G401 (cell line): ENCODE data around the gene SFXN1. TPM values are rescaled to one million over a fixed set of nuclear protein-coding genes. Genes with fewer than 3 reads are reported as not detected.
"Not testable (repeated sequence)": the region's sequence is repeated elsewhere in the genome, so short reads cannot be mapped to it uniquely, and the experiment has no call there.

Experiments
- DNase-seq: peaks from one replicate; pipeline ENCODE4 v3.0.0-alpha.2; 2015; ENCODE audit warnings: low spot score
- in situ Hi-C: cut with HindIII; loops from 2 replicates; pipeline ENCODE4 v1.10.0; 2016; ENCODE audit warnings: low sequenced_read_pairs, mixed read lengths
- total RNA-seq: library from RNA; depleted of rRNA; stranded (reverse); fragments of >200 nt; shearing (Covaris generic); gene quantifications from 2 replicates; pipeline ENCODE4 v1.2.3, GENCODE V29; 2014; rRNA removed

Gene SFXN1, protein sequence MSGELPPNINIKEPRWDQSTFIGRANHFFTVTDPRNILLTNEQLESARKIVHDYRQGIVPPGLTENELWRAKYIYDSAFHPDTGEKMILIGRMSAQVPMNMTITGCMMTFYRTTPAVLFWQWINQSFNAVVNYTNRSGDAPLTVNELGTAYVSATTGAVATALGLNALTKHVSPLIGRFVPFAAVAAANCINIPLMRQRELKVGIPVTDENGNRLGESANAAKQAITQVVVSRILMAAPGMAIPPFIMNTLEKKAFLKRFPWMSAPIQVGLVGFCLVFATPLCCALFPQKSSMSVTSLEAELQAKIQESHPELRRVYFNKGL
- total RNA-seq: 107 and 206 TPM in 2 replicates

DNA sequence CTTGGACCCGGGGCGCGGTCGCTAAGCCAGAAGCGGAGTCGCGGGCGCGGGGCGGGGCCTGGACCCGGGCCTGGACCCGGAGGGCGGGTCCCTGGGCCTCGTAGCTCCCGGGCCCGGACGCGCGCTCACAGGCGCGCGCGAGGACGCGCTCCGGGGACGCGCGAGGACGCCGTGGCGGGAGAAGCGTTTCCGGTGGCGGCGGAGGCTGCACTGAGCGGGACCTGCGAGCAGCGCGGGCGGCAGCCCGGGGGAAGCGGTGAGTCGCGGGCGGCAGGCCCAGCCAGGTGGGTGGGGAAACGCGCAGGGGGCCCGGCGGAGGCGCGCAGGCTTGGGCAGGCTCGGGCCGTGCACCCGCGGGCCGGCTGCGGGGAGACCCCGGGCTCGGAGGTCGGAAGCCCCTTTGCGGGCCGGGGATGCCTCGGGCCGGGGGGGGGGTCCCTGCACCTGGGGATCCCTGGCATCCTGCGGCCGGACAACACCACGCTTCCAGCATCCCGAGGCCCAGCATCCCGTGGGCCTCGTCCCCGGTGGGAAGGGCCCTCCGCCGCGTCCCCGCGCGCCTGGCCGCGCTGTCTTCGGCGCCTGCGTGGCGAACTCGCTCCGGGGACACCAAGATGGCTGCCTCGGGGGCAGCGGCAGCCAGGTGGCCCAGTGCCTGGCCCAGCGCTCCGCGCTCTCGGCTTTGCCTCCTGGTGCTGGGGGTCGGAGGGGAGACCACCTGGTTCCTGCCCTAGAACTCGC, at the start of gene SFXN1:
TSS of gene SFXN1 (plus strand) at position 177 of the 741 bp plus-strand sequence. CDS start 13,544 bp downstream, outside the sequence.
- in situ Hi-C loops: no loop called here
- peak; percentile 84 for DNase-seq

DNA sequence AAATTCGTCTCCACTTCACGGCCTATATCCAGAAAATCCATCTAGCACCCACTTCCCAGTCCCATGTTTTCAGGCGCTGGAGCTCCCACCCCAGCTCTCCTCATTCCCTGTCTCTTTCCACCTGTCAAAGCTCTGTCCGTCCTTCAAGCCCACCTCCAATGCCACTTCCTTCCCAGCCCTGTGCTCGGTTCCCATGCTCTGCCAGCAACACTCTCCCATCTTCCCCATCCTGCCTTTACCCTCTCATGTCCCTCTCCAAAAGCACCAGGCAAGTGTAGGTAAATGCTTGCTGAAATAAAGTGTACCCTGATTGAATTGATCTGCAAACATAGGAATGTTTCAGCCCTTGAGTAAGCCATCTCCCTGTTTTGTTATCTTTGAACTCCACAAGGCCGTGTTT, 43.6 kb upstream of the SFXN1 start:
- no peak for DNase-seq
- in situ Hi-C loops: no loop called here

DNA sequence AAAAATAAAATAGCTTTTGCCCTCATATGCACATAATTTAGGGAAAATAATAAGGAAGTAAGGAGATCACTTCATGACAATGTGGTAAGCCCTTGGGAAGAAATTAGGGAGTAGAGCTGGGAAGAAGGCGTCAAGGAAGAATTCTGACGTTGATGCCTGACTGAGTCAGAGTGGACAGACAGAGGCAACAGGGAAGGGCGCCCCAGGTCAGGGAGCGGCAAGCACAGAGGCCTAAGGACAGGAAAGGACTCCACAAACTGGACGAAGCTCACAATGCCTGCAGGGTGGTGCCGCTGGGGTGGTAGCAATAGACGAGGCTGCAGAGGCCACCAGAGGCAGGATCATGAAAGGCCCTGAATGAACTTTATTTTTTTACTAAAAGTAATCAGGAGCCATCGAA, 42.0 kb upstream of the SFXN1 start:
- no peak for DNase-seq
- in situ Hi-C loops: no loop called here

DNA sequence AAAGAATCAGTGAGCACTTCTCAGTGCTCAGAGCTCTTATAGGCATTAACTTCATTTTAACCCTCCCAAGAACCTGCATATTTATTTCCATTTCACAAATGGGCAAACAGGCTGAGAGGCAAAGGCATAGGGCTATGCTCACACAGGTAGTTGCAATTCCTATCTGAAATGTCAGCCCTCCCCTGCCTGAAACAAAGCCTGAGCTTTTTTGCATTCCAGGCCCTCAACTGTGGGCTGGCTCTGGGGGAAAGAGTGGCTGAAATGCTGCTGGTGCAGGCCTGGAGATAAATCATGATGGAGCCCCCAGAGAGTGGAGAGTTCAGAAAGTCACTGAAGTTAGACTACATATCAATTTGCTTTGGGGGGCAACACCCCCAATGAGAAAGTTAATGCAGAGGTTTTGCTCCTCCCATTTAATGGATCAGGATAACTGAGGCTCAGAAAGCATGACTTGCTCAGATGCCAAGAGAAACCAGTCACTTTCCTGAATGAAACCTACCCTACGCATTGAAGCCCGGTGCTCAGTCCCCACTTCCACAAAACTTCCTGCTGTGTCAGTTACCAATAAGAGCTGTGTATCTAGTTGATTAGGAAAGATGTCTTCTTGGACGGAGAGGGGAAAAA, 40.0 kb upstream of the SFXN1 start:
- DNase-seq: no peak
- in situ Hi-C loops: no loop called here

DNA sequence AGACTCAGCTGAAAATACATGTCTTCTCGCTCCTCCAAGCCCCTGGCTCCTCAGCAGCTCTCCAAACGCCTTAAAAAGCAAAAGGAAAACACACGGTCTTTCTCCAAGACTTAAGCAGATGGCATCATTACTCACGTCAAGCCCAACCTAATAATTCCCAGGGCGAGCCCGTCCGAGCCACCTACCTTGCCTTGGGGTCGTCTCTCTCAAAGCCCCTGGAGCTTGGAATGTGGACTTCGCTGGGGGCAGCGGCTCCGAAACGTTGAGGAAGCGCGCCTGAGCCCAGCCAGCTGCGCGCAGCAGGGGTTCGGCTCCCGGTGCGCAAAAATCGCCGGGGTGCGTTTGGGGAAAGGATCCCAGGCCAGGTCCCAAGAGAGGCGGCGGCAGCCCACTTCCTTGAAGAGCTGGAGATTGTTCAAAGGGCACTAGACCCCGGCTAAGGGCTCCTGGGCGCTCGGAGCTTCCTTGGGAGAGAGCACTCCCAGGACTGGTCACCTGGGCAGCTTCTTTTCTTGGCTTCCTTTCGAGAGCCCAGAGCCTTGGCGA, 34.8 kb upstream of the SFXN1 start:
- DNase-seq: no peak
- in situ Hi-C loops: no loop called here

DNA sequence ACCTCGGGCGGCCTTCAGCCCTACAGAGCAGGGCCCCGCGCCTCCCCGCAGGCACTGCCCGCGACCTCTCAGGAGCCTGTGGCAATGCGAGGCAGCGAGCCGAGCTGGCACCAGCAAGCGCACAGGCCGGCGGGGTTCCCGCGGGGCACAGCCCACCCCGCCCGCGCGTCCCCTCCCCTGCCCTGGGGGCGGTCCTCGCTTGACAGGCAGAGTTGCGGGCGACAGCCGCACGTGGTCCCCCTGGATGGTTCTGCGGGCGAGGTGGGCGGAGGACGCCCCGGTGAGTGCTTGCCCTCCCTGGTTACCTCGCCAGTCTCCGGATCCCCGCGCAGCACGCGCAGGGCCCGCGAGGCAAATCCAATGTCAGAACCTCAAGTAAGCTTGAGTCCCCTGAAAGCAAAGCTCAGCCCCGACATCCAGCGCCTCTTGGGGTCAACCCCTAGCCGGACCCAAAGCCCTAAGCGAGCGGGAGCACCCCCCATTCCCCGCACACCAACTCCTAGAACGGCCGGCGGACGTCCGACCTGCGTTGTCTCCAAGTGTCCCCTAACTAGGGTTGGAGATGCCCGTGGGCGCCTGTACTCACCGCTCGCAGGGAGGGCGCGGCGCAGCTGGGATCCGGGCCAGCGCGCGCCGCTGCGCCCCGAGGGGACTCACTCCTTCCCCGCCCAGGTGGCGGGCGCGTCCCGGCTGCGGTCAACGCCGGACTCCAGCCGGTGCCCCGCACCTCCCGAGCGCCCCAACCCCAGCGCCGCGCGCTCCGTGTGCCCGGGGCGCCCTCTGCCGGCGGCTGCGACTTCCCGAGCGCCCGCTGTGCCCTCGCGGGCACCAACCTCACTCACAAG, 34.1 kb upstream of the SFXN1 start, which contains the start of gene DRD1:
TSS of gene DRD1 (minus strand) at position 123 of the 845 bp plus-strand sequence. CDS start 1,083 bp downstream, outside the sequence.
- in situ Hi-C loops: no loop called here
- no peak for DNase-seq

DNA sequence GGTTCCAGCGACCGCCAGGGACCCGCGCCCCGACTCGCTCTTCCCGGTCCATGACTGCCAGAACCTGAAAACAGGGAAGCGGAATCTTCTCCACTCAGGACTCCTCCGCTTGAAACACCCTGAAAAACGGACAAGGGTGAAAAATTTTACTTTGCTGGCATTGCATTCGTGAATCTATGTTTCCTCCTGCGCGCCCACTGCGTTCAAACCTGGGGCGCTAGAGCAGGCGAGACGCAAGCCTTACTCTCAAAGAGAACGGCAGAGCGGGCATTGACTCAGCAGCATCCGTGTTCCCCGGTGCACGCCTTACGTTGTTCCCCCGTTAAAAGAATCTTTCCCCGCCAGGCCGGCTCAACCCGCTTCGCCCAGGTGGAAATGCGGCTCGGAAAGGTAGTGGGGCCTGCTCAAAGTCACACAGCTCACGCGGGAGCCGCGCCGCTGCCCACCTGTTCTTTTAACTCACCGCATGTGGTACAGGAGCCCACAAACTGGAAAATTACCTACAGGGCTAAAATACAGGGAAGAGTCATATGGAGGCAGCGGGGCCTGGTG, 33.4 kb upstream of the SFXN1 start:
- in situ Hi-C loops: no loop called here
- no peak for DNase-seq

DNA sequence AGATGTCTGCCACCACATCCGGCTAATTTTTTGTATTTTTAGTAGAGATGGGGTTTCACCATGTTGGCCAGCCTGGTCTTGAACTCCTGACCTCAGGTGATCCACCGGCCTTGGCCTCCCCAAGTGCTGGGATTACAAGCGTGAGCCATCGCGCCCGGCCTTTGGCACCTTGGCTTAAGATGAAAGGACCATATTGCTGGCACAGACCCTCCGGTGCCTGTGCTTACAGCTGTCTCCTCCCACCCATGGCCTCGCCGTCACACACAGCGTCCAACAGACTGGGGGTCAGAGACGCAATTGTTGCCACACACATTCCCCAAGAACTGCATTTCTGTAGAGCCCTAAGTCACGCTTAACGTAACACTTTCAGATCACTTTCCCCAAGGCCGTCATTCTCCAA, 32.0 kb upstream of the SFXN1 start:
- DNase-seq, in situ Hi-C loops: not testable (repeated sequence)

DNA sequence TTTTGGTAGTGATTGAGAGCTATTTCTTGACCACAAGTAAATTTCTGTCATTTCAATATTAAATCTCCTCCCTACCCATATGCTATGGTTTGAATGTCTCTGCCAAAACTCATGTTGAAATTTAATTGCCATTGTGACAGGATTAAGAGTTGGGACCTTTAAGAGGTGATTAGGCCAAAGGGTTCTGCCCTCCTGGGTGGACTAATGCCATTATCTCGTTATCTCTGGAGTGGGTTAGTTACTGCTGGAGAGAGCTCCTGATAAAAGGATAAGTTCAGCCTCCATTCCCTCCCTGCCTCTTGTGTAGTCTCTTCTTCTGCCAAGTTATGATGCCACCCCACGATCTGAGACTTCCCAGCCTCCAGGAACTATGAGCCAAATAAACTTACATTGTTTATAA, 30.8 kb upstream of the SFXN1 start:
- no peak for DNase-seq
- in situ Hi-C loops: no loop called here

DNA sequence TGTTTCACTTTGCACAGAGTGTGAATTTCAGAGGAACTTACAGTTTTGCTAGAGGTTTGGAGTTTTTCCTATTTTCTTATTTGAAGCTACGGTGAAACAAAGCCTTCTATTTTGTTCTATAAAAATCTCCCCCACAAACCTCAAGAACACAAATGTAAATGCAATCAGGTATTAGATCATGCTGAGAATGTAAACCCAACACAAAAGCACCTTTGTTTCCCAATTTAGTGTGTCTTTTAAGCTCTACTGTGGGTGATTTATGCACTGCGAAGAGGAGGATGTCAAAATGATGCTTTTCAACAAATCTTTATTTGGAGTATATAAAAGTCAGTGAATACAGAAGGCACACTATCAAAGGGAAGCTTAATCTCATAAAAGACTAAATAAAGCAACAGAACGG, 30.1 kb upstream of the SFXN1 start:
- no peak for DNase-seq
- in situ Hi-C loops: no loop called here

DNA sequence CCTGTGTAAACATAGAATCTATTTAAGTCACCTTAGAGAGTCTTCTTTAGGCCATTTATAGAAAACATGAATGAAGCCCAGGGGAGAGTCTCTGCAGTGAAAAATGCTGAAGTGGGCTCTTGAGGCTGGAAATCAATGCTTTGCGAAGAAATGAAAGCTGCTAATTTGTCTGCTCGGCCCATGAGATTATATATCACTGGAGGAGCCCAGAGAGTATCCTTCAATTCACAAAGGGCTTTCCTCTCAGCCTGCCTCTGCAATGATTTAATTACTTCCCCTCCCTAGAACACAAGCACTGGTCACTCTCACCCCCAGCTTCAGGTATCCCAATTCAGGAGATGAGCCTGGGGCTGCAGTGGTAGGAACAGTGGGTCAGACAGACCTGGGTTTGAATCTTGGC, 26.2 kb upstream of the SFXN1 start:
- in situ Hi-C loops: no loop called here
- no peak for DNase-seq

DNA sequence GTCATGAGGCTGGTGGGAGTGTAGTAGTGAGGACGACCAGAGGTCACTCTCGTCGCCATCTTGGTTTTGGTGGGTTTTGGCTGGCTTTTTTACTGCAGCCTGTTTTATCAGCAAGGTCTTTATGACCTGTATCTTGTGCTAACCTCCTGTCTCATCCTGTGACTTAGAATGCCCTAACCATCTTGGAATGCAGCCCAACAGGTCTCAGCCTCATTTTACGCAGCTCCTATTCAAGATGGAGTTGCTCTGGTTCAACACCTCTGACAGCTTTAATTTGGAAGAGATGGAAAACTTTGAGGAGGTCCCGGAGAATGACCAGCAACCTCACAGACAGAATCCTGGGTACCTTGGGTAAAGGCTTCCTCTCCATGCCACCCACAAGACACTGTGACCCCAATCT, 24.0 kb upstream of the SFXN1 start:
- not testable (repeated sequence) for DNase-seq

DNA sequence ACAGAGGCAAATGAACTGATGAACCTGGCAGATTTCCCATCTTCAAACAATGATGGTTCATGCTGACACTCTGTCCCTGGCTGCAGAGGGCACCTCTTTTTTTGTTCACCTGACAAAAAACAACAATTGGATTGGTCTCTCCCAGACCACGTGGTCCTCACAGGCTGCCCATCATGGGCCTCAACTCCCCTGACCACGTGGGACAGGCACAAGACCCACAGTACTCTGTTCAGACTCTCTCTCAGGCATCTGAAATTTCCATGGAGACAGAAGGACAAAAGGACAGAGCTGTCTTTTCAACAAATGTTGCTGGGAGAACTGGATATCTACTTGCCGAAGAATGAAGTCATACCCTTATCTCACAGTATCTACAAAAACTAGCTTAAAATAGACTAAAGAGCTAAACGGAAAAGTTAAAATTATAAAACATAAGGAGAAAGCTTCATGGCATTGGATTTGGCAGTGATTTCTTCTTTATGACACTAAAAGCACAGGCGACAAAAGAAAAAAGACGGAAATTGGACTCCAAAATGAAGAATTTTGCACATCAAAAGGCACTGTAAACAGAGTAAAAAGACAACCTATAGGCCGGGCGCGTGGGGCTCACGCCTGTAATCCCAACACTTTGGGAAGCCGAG, 22.1 kb upstream of the SFXN1 start:
- no peak for DNase-seq
- in situ Hi-C loops: no loop called here

More for the DNA sequence above, 24.0 kb upstream of the SFXN1 start:
- in situ Hi-C loops: not testable (repeated sequence)

DNA sequence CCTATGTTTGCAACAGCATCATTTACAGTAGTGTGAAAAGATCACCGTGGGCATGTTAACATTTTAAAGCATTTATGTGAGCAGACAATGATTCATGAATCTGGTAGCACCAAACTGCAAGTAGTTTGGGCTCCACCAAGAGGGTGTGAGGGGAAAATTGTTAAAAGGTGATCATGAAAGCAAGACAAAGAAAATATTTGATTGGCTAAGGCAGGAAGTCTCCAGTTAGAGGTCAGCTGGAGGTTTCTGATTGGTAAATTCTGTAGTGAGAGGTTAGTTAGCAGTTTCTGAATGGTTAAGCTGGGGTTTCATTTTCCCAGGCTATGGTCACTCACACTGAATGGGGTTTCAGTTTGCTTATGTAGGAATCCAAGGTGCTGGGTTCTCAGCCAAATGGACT, 20.9 kb upstream of the SFXN1 start:
- no peak for DNase-seq
- in situ Hi-C loops: no loop called here

DNA sequence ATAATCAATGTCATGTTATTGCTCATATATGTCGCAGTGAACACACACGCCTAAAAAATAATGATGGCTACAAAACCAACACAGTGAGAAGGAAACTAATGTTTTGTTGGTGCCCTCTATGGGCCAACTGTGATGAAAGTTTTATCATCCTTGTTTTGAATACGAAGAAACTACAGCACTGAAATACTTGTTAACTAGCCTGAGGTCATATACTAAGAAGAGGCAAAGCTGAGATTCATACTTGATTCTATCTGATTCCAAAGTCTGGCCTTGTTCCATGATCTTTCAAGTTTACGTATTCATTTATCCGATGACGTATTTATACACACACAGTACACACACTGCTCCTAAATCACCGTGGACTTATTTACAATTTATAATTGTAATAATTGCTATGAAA, 18.2 kb upstream of the SFXN1 start:
- DNase-seq: no peak
- in situ Hi-C loops: no loop called here

DNA sequence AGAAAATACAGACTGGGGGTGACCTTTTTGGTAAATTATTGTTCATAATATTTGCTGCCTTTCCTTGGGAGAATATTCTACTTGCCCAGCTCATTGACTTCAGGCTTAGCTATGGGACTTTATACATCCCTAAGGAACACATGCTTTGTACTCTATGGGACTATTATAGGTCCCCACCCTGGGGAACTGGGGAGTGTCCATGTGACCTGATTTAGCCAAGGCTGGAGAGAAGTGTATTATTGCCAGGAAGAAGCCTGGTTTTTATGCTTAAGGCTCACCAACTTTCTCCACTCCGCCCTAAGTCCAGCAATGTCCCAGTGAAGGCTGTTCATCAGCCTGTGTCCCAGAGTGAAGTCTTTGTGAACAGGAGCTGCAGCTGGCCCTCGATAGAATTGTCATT, 17.8 kb upstream of the SFXN1 start:
- DNase-seq: no peak
- in situ Hi-C loops: no loop called here

DNA sequence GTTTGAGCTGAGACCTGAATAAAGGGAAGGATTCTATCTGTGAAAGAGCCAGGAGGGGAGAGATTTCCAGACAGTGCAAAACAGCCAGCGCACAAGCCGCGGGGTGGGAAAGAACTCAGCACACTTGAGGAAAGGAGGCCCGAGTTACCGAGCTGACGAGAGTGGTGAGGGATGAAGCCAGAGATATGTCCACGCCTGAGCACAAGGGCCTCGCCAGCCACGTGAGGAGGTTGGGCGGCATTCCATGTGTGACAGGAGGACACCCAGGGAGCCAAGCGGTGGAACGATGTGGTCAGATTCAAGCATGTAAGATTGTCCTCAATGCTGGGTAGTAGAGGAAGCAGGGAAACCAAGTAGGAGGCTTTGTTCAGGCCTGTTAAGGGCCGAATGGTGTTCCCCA, 17.0 kb upstream of the SFXN1 start:
- no peak for DNase-seq
- in situ Hi-C loops: no loop called here

DNA sequence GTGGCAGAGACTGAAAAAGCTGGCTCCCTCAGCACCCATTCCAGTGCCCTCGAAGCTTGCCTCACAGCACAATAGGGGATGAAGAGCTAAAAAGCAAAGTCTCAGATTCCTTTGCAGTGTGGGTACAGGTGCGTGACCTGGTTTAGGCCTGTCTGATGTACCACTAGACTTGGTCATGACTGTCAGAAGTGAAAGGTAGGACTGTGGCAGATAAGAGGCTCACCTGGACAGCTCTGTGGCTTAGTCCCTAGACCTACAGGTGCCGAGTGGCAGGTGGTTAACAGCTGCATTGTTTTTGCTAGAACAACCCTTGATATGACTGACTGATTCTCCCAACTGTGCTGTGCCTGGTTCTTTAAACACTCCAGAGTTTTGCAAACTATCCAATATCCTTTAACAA, 14.7 kb upstream of the SFXN1 start:
- DNase-seq: no peak
- in situ Hi-C loops: no loop called here
